Measurements from ENCODE around the gene KIF5B. TPM values are rescaled to one million over a fixed set of nuclear protein-coding genes. Genes with fewer than 3 reads are reported as not detected.
"Not testable (repeated sequence)": the region's sequence is repeated elsewhere in the genome, so short reads cannot be mapped to it uniquely, and the experiment has no call there.

Gene KIF5B
- 100 to 1,000 TPM; 165 to 193 (median 176) TPM for polyA plus RNA-seq (ENCODE audit: insufficient read length in 3 of 3)

DNA sequence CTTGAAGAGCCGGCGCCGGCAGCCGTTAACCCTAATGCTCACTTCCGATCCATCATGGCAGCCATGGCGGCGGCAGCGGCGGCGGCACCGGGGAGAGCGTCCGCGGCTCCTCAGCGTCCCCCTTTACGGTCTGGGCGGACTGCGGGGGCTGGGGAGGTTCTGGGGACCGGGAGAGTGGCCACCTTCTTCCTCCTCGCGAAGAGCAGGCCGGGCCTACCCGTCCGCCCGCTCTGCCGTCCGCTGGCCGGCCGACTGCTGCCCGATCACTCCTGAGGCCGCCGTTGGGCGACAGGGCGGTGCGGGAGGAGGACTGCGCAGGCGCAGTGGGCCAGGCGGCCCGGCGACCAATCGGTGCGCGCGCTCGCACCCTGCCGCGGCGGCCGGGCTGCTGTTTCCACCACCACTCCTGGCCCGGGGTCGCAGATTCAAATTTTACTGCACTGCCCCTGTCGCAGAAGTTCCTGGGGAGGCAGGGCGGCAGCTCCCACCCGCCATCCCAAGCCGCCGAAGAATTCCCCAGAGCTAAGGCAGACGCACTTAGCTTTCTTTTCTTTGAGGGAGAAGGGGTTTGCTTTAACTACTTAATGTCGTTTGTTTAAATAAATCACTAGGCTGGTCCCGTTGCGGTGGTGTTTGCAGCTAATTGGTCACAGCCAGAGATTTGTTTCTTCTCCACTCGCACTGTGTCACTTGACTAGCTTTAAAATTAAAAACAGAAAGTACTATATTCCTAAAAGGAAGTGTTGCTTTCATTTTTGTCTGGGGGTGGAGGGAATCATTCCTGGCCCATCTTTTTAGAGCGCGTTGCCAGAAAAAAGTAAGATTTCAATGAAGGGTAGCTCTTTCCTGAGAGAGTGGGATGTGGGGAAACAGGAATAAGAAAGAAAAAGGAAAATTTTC is at the start of gene KIF5B:
Gene KIF5B (minus strand): TSS at position 290 of the 900 bp plus-strand sequence. CDS start 452 bp downstream, outside the sequence.
- peak; percentile 78 to 83 (median 80) for DNase-seq (ENCODE audit: low read depth in 3 of 3, low spot score in 2 of 3)

DNA sequence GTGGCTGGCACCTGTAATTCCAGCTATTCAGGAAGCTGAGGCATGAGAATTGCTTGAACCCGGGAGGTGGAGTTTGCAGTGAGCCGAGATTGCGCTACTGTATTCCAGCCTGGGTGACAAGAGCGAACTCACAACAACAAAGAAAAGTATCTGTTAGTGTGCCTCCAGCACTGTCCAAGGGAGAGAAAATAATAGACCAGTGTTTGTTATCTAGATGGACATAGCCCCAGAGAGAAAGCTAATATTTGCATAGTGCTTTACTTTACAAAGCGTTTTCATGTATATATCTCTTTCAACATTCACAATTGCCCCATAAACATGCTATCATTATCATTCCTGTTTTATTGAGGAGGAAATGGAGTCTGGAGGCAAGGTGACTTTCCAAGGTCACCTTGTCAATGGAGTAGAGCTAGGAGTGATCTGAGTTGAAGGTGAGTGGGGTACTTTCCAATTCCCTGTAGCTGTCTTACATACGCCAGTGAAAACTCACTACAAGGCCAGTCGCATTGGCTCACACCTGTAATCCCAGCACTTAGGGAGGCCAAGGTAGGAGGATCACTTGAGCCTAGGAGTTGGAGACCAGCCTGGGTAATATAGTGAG is 49.7 kb upstream of the KIF5B start:
- DNase-seq (ENCODE audit: low read depth in 3 of 3, low spot score in 2 of 3), result no peak

DNA sequence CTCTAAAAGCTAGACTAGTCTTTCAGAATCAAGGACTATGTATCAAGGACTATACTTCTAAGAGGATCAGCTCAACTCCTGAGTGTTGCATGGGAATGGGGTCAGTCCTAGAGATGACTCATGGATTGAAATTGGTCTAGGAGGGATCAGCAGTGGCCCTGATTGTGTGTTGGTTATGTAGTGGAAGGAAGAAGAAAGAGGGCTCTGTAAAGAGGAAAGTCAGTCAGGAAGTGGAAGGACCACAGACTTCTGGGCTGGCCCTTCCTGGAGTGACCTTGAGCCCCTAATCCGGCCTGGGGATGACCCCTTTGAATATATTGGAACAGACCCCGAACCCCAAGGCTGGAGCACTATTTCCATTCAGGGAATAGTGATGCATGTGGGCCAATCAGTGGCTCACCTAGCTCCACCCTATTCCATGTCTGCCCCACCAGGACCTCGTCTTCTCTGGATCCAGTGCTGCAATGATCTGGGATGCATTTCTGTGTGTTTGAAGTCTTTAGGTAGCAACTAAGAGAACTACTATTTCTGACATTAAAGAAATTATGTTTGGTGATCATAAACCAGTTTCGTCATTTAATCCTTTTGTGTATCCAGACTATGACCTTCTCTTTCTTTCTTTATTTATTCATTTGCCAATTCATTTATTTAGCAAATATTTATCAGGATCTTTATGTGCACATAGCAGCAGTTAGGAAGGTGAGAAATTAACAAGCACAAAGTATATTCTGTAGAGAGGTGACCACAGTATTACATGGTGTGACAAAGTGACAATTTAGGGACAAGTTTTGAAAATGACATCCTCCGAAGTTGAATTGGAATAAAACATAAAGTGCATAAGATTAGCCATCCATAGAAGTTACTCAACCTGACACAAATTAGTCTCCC is 48.6 kb upstream of the KIF5B start:
- DNase-seq (ENCODE audit: low read depth in 3 of 3, low spot score in 2 of 3), result no peak

DNA sequence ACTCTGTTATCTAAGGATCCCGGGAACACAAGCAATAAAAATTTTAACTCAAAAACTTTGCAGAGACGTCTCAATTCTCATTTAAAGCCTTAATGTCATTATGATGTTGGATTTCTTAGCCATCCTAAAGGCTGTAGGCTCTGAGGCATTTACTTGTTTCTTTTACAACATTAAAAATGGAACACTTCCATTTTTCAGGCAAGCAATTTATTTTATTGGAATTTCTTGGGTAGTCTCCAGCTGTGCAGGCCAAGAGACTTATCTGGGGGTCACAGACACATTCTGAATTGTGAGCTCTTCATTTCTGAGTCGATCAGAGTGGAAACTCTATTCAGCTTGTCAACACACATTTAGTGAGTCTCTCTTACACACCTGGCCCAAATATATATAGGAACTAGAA is 48.0 kb upstream of the KIF5B start:
- no peak for DNase-seq (ENCODE audit: low read depth in 3 of 3, low spot score in 2 of 3)

DNA sequence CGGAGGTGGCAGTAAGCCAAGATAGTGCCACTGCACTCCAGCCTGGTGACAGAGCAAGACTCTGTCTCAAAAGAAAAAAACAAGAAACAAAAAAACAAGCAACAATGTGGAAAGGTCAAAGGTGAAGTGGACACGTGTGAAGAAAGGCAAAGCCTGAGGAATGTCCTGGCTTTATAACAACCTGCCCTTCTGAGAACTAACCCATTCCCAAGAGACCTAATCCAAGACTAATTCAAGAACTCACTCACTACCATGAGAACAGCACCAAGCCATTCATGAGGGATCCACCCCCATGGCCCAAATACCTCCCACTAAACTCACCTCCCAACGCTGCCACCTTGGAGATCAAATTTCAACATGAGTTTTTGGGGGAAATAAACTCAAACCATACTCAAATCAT is 47.5 kb upstream of the KIF5B start:
- DNase-seq (ENCODE audit: low read depth in 3 of 3, low spot score in 2 of 3), result no peak

DNA sequence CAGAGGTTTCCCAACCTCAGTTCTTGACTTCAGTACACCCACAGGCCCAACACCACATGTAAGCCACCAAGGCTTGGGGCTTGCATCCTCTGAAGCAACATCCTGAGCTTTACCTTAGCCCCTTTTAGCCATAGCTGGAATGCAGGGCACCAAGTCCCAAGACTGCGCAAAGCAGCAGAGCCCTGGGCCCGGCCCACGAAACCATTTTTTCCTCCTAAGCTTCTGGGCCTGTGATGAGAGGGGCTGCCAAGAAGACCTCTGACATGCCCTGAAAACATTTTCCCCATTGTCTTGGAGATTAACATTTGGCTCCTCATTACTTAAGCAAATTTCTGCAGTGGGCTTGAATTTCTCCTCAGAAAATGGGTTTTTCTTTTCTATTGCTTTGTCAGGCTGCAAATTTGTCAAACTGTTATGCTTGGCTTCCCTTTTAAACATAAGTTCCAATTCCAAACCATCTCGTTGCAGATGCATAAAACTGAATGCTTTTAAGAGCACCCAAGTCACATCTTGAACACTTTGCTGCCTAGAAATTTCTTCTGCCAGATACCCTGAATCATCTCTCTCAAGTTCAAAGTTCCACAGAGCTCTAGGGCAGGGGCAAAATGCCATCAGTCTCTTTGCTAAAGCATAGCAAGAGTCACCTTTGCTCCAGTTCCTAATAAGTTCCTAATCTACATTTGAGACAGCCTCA is 42.5 kb upstream of the KIF5B start:
- DNase-seq (ENCODE audit: low read depth in 3 of 3, low spot score in 2 of 3), result not testable (repeated sequence)

DNA sequence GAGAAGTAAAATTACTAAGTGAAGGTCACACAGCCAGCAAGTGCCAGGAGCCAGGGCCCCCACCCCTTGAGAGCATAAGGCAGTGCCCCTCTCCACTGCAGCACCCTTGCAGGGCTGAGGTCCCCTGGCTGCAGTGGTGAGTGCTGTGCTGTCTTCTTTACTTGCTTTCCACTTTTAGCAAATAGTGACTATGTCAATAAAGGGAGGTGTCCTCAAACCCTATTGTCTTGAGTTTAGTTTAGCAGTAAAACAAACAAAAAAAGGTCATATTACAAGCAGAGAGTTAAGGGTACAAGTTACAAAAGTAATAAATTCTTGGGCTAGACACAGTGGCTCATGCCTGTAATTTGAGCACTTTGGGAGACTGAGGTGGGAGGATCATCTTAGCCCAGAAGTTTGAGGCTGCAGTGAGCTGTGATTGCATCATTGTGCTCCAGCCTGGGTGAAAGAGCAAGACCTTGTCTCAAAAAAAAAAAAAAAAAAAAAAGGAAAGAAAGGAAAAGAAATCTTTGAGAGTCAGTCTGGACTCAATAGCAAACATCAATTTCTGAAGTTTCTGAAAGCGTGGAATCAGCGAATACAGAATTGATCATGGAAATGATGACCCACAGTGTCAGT is 39.0 kb upstream of the KIF5B start:
- no peak for DNase-seq (ENCODE audit: low read depth in 3 of 3, low spot score in 2 of 3)

DNA sequence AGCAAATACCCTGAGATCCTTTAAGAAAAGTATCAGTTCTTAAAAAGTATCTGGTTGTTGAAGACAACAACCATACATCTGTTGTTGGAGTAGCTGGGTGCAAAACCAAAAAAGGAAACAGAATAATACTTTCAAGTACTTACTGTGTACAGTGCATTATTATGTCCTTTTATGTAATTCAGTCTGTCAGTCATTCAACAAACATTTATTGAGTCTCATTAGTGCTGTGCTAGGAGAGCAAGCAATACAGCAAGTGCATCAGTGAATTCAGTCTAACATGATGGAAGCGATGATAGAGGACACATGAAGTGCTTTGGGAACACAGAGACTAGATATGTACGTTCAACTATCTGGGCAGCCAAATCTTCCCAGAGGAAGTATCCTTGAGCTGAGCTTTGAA is 37.4 kb upstream of the KIF5B start:
- DNase-seq (ENCODE audit: low read depth in 3 of 3, low spot score in 2 of 3), result no peak

DNA sequence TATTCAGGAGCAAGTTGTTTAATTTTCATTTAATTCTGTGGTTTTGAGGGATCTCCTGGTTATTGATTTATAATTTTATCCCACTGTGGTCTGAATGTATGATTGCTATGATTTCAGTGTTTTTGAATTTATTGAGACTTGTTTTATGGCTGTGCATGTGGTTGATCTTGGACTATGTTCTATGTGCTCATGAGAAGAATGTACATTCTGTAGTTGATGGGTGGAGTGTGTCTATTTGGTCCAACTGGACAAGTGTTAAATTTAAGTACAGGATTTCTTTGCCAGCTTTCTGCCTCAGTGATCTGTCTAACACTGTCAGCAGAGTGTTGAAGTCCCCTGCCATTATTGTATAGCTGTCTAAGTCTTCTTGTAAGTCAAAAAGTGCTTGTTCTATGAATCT is 34.8 kb upstream of the KIF5B start:
- DNase-seq (ENCODE audit: low read depth in 3 of 3, low spot score in 2 of 3), result no peak

- no peak for DNase-seq (ENCODE audit: low read depth in 3 of 3, low spot score in 2 of 3)
Measured at GRCh38 chr10:32084185-32084851, 28.1 kb upstream of the KIF5B start.

- no peak for DNase-seq (ENCODE audit: low read depth in 3 of 3, low spot score in 2 of 3)
Measured at GRCh38 chr10:32077896-32078485, 21.8 kb upstream of the KIF5B start.

- no peak for DNase-seq (ENCODE audit: low read depth in 3 of 3, low spot score in 2 of 3)
Measured at GRCh38 chr10:32073659-32074058, 17.4 kb upstream of the KIF5B start.

DNA sequence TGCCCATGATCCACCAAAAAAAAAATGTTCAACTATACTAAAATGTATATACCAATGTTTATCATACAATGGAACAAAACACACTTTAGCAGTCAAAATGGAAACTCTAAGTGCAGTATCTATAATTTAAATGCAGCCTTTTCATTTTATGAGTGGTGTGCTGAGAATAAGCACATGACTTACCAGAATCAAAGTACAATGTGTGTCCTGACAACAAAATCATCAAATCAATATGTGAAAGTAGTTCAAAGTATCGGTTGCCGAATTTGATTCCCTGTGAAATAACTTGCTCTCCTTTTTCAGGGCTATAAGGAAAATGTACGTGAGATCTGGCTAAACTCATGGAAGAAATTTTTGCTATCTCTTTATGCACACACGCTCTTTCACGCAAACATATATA is 16.9 kb upstream of the KIF5B start:
- no peak for DNase-seq (ENCODE audit: low read depth in 3 of 3, low spot score in 2 of 3)

- no peak for DNase-seq (ENCODE audit: low read depth in 3 of 3, low spot score in 2 of 3)
Measured at GRCh38 chr10:32072025-32072800, 16.0 kb upstream of the KIF5B start.

DNA sequence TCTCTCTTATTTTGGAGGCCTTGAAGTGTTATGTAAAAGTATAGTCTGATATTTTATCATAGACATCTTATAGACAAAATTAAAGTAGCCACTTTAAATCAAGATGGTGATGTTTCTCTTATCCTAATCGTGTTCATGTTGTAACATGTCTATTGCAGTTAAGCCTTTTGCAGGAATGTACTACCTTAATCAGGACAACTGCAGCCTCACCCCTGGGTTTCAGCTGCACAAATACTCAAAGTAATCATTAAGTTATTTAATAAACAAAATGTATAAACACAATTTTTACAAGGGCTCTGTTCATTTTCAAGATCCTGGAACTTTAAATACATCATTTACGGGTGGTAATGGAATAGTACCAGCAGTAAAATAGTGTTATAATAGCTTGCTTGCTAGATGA is 14.4 kb upstream of the KIF5B start:
- DNase-seq (ENCODE audit: low read depth in 3 of 3, low spot score in 2 of 3), result no peak

DNA sequence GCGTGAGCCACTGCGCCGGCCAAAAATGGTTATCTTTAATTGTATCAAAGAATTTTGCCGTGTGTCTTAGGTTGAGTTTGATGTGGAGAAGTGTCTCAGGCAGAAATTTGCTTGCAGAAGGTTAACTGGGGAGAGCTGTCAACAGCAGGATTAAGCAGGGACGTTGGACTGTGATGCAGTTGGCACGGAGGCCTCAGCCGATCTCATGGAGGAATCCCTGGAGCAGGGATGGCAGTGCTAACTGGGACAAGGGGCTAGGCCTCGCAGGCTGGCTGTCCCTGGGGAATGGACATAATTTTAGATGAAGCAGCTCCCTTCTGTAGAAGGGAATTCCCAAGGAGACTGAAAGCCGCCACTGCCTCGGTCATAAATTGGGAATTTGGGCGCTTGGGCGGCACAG is 12.3 kb upstream of the KIF5B start:
- DNase-seq (ENCODE audit: low read depth in 3 of 3, low spot score in 2 of 3), result no peak

- DNase-seq (ENCODE audit: low read depth in 3 of 3, low spot score in 2 of 3), result not testable (repeated sequence)
Measured at GRCh38 chr10:32067931-32068330, 11.7 kb upstream of the KIF5B start.

- DNase-seq (ENCODE audit: low read depth in 3 of 3, low spot score in 2 of 3), result no peak
Measured at GRCh38 chr10:32065856-32066255, 9.6 kb upstream of the KIF5B start.

Data from right renal cortex interstitium (tissue), 3 donors.